T1000 (cell line): Measurements from ENCODE around the gene SFI1.
"Not testable (repeated sequence)": the region's sequence is repeated elsewhere in the genome, so short reads cannot be mapped to it uniquely, and the experiment has no call there.

Source experiments
- DNase-seq: peaks from one replicate; lab custom pipeline; 2025; ENCODE audit warnings: mixed read lengths; lab: John Stamatoyannopoulos, UW

SFI1 gene

GRCh38 chr22:31493355-31493754 is 3.0 kb upstream of the SFI1 start:
- DNase-seq: not testable (repeated sequence)

GRCh38 chr22:31495343-31495742 is 993 bp upstream of the SFI1 start:
- no peak for DNase-seq

DNA sequence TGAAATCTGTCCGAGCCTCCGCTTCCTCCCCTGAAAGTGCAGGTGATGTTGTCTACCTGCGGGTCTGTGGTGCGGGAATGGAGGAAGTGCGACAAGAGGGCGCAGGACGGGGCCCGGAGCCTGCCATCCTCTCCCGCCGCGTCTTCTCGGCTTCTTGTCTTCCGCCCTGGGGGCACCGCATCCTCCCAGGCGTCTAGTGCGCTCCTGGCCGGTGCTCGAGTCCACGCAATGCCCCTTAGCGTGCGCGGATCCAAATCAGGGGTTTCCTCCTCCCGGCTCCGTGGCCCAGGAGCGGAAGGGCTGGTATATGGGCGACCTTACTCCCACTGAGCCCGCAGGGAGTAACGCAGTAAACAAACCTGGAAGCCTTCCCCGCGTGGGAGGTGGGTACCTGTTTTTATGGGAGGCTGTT is 405 bp downstream of the SFI1 start:
- DNase-seq: no peak

- DNase-seq: no peak
Observed at GRCh38 chr22:31497148-31497938, 1.0 kb downstream of the SFI1 start.

GRCh38 chr22:31501738-31502137 is 5.4 kb downstream of the SFI1 start:
- DNase-seq: no peak

DNA sequence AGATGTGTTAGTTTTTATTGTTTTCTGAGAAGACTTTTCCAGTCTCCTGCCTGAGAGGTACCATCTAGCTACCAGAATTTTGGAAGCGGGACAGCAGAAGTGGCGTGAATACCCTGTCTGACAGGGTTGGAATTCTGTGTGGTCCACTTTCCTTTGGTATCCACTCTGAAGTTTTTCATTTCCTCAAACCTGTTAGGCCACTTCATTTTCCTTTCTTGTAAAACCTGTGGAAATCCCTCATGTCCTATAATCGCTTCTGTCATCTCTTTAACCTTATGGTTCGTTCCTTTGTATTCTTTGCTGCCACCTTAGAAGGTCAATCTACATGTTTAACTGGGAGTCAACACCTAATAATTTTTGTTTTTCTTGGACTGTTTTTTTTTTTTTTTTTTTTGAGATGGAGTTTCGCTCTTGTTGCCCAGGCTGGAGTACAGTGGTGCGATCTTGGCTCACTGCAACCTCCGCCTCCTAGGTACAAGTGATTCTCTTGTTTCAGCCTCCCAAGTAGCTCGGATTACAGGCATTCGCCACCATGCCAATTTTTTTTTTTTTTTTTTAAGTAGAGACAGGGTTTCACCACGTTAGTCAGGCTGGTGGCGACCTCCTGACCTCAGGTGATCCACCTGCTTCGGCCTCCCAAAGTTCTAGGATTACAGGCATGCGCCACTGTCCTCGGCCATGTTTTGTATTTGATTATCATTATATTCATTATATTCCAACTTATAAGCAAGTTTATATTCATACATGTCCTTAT is 7.1 kb downstream of the SFI1 start:
- no peak for DNase-seq

DNA sequence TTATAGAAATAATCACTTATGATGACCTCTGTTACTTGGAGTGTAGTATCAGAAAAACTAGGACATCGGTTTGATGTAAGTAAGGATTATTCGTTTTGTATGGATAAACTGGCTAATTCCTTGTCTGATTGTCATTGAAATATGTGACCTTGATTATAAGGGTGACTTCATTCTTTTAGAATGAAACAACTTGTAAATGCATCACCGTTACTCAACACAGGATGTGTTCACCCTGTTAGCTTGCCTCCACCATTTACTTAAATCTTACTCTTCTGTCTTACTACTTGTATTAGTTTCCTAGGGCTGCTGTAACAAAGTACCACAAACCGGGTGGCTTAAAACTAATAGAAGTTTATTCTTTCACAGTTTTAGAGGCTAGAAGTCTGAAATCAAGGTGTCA is 7.9 kb downstream of the SFI1 start:
- no peak for DNase-seq

DNA sequence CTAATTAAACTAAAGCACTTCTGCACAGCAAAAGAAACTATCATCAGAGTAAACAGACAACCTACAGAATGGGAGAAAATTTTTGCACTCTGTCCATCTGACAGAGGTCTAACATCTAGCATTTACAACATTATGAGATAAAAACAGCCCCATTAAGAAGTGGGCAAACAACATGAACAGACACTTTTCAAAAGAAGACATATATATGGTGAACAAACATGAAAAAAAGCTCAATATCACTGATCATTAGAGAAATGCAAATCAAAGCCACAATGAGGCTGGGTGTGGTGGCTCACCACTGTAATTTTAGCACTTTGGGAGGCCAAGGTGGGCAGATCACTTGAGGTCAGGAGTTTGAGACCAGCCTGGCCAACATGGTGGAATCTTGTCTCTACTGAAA is 11.2 kb downstream of the SFI1 start:
- DNase-seq: not testable (repeated sequence)

DNA sequence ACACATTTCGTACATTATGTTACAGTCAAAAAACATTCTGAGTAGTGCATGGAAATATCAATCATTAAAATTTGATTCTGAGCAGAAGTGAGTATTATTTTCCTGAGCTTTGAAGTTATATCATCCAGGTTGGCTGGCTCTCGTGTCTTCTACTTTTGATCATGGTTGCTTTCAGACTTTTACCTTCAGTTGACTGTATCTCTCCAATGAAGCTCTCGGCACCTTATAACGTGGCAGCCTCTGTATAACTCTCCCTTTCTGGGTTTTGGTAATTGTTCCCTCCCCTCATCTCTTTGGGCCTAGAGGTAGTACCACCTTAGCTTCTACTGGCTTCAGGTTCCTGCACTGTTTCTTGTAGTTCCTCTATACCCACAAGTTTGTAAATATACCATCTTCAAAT is 12.2 kb downstream of the SFI1 start:
- no peak for DNase-seq

DNA sequence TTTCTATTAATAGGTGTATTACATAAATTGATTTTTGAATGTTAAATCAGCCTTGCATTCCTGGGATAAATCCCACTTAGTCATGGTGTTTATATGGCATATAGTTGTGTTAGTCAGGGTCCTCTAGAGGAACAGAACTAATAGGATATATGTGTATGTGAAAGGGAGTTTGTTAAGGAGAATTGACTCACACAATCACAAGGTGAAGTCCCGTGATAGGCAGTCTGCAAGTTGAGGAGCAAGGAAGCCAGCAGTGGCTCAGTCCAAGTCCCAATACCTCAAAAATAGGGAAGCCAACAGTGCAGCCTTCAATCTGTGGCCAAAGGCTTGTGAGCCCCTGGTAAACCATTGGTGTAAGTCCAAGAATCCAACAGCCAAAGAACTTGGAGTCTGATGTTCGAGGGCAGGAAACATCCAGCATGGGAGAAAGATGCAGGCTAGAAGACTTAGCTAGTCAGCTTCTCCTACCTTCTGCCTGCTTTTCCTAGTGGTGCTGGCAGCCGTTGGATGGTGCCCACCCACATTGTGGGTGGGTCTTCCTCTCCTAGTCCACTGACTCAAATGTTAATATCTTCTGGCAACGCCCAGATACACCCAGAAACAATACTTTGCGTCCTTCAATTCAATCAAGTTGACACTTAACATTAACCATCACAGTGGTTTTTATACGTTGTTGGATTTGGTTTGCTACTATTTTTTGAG is 12.9 kb downstream of the SFI1 start:
- DNase-seq: no peak

GRCh38 chr22:31520051-31520450 is 23.7 kb downstream of the SFI1 start:
- no peak for DNase-seq

DNA sequence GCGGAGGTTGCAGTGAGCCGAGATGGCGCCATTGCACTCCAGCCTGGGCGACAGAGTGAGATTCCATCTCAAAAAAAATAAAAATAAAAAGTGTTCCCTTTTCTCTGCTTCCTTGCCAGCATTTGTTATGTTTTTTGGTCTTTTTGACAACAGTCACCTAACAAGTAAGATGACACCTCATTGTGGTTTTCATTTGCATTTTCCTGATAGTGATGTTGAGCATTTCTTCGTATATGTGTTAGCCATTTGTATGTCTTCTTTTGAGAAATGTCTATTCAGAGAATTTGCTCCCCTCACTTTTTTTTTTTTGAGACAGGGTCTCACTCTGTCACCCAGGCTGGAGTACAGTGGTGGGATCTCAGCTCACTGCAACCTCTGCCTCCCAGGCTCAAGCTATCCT is 27.8 kb downstream of the SFI1 start:
- not testable (repeated sequence) for DNase-seq

DNA sequence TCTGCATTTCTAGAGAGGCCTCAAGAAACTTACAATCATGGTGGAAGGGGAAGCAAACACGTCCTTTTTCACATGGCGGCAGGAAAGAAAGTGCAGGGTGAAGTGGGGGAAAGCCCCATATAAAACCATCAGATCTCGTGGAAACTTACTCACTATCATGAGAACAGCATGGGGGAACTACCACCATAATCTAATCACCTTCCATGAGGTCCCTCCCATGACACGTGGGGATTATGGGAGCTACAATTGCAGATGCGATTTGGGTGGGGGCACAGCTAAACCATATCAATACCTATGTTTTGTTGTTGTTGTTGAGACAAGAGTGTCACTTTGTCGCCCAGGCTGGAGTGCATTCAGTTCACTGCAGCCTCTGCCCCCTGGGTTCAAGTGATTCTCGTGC is 29.9 kb downstream of the SFI1 start:
- DNase-seq: no peak

- DNase-seq: no peak
Observed at GRCh38 chr22:31530823-31531195, 34.5 kb downstream of the SFI1 start.

DNA sequence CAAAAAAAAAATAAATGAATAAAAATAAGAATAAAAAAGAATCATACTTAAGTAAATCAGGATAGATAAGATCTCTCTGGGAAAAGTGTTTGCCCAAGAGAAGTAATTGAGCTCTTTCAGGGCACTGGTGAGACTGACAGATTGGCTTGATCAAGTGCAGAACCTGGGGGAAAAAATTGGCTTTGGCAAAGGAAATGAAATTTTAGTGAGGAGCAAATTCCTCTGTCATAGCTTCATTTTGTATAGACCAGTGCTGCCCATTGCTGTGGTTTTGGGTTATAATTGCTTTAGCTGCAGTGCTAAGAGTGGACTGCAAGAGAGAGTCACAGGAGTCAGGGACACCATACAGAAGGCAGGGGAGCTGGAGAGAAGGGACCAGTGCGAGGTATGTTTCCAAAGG is 35.7 kb downstream of the SFI1 start:
- DNase-seq: no peak

DNA sequence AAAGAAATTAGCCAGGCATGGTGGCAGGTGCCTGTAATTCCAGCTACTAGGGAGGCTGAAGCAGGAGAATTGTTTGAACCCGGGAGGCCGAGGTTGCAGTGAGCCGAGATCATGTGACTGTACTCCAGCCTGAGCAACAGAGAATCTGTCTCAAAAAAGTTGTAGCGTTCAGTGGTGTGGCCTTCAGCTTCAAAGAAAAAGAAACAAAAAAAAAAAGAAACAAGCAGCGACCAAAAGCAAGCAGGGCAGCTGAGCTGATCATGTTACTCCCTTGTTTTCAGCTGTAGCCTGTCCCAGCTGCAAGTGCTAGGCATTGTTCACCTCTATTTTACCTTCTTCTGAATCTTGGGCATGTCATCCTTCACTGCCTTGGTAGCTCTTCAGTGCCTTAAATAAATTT is 37.0 kb downstream of the SFI1 start:
- no peak for DNase-seq

DNA sequence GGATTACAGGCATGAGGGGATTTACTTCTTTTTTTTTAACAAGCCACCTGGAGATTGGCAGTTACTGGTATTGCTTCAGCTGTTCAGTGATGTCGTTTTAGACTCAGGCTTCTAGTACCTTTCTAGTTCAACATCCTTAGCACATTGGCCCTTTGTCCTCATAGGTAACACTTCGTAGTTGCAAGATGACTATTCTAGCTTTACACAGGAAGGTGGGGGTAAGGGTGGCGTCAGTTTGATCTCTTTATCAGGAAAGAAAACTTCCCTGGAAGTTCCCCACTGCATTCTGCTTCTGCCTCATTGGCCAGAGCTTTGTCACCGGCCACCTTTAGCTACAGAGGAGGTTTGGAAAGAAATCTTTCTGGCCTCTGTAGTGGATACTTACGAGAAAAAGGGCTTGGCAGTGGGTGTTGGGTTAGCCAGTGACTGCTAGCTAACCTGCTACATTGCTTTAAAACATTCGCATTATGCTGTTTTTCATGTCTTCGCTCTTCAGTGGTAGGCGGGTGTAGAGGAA is 40.7 kb downstream of the SFI1 start:
- no peak for DNase-seq

DNA sequence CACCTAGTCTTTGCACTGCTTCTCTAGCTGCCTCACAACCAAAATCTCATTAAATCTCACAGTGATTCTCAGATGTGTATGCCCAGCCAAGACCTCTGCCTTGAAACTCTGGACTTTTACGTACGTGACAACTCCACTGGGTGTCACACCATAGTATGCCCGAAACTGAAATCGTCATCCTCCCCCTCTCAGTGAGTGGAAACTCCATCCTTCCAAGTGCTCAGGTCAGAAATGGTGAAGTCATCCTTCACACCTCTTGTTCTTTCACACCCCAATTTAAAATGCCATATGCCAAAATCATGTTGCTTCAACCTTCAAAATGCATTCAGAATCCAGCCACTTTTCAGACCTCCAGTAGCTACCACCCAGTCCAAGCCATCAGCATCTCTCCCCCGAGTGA is 42.5 kb downstream of the SFI1 start:
- DNase-seq: no peak

GRCh38 chr22:31540166-31540565 is 43.8 kb downstream of the SFI1 start:
- not testable (repeated sequence) for DNase-seq

DNA sequence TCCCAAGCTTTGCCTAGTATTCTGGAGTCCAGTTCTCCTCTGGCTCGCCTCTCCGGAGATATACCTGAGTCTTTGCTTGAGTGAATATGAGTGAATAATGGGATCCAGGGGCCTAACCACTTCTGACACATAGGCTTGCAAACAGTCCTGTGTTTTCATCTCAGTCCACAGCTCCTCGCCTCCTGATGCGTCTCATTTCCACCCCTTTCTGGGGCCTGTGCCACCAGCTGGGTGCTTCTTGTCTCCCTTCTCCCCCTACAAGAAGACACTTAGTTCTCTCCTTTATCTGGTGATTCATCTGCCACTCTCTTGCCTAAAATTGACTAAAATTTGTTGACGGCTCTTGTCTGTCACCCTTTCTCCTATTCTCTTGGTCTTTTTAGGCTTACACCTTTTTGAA is 44.6 kb downstream of the SFI1 start:
- no peak for DNase-seq

- no peak for DNase-seq
Observed at GRCh38 chr22:31544481-31545480, 48.4 kb downstream of the SFI1 start.
